B cell (primary cell): ENCODE measurements around the gene PCDHGA3. TPM values are rescaled to one million over a fixed set of nuclear protein-coding genes. Genes with fewer than 3 reads are reported as not detected.
"Not testable (repeated sequence)": the region's sequence is repeated elsewhere in the genome, so short reads cannot be mapped to it uniquely, and the experiment has no call there.

Experiments used
- ATAC-seq: fragments of 200-7000 bp; cut with Tn5 transposase; one replicate; pipeline ENCODE4 v1.10.0; 2021; ENCODE audit warnings: low read depth, mild to moderate bottlenecking, moderate number of reproducible peaks, moderate library complexity
- CTCF ChIA-PET: fragments of 350-600 bp; sonication (Branson Sonifier 250); formaldehyde crosslinking; loops from one replicate; lab custom pipeline; 2021; ENCODE audit warnings: antibody characterized with exemption, inconsistent platforms; lab: Charles Lee
- POLR2A ChIA-PET: fragments of 350-600 bp; sonication (Branson Sonifier 250); formaldehyde crosslinking; loops from one replicate; lab custom pipeline; 2021; ENCODE audit warnings: antibody characterized with exemption; lab: Charles Lee
- DNase-seq: peaks from one replicate; pipeline ENCODE4 v3.0.0; 2013
- H2AFZ ChIP-seq: 2 replicates; pipeline ENCODE4 v1.6.1; 2012; ENCODE audit warnings: mild to moderate bottlenecking, low read depth, low read length; ENCODE audit not compliant: insufficient read depth, poor library complexity, severe bottlenecking
- H3K27ac ChIP-seq, 2 donors: 1 replicate in 1 of 2; 2 replicates in 1 of 2; pipeline ENCODE4 v1.5.1; 2012 to 2013; ENCODE audit warnings: low read length in 2 of 2, mild to moderate bottlenecking in 2 of 2, moderate library complexity in 1 of 2
- H3K27me3 ChIP-seq, 4 experiments: fragments of 200-600 bp in 1 of 4; sonication (generic) in 1 of 4; replicated peaks in 1 of 4; 1 replicate in 2 of 4; 2 replicates in 2 of 4; pipeline versions ENCODE4 v1.6.1 to v1.7.0; 2013 to 2016; ENCODE audit warnings: low read length in 3 of 4, mild to moderate bottlenecking in 2 of 4, mixed read lengths in 1 of 4, moderate library complexity in 1 of 4; ENCODE audit not compliant: insufficient read depth in 4 of 4, control insufficient read depth in 3 of 4; ENCODE audit errors: control extremely low read depth in 1 of 4
- H3K36me3 ChIP-seq, 2 experiments: replicated peaks in 1 of 2; 1 replicate in 1 of 2; 2 replicates in 1 of 2; pipeline versions ENCODE4 v1.6.1 to v1.7.1; 2013; ENCODE audit warnings: low read length in 1 of 2; ENCODE audit not compliant: insufficient read depth in 2 of 2, control insufficient read depth in 1 of 2; ENCODE audit errors: control extremely low read depth in 1 of 2, extremely low read depth in 1 of 2
- H3K4me1 ChIP-seq, 2 donors: fragments of 200-600 bp in 1 of 2; sonication (generic) in 1 of 2; 1 replicate in 1 of 2; 2 replicates in 1 of 2; pipeline versions ENCODE4 v1.5.1 to v1.6.1; 2013 to 2017; ENCODE audit warnings: low read length in 2 of 2; ENCODE audit not compliant: control insufficient read depth in 2 of 2, insufficient read depth in 2 of 2
- H3K4me2 ChIP-seq: replicated peaks from 2 replicates; pipeline ENCODE3; 2012; ENCODE audit warnings: mild to moderate bottlenecking, low read depth, low read length; ENCODE audit not compliant: poor library complexity, severe bottlenecking
- H3K4me3 ChIP-seq, 5 experiments: fragments of 200-600 bp in 1 of 5; sonication (generic) in 1 of 5; 1 replicate in 3 of 5; 2 replicates in 2 of 5; pipeline versions ENCODE4 v1.5.1 to v1.7.0; 2011 to 2016; ENCODE audit warnings: low read length in 4 of 5, mild to moderate bottlenecking in 4 of 5, low read depth in 2 of 5, control low read depth in 1 of 5, moderate library complexity in 1 of 5; ENCODE audit not compliant: insufficient read depth in 1 of 5; ENCODE audit errors: control extremely low read depth in 1 of 5, extremely low read depth in 1 of 5
- H3K79me2 ChIP-seq: fragments of 200-600 bp; sonication (generic); one replicate; pipeline ENCODE4 v1.6.0; 2016; ENCODE audit warnings: low read length; ENCODE audit not compliant: control insufficient read depth, insufficient read depth
- H3K9ac ChIP-seq: fragments of 200-600 bp; sonication (generic); 2 replicates; pipeline ENCODE4 v1.6.1; 2017; ENCODE audit warnings: mild to moderate bottlenecking, low read length, moderate library complexity
- H3K9me3 ChIP-seq, 3 donors: one replicate each; pipeline versions ENCODE4 v1.6.1 to v1.7.1; 2013; ENCODE audit warnings: low read length in 2 of 3; ENCODE audit not compliant: control insufficient read depth in 2 of 3, insufficient read depth in 1 of 3; ENCODE audit errors: control extremely low read depth in 1 of 3
- H4K20me1 ChIP-seq: 2 replicates; pipeline ENCODE4 v1.6.0; 2012; ENCODE audit warnings: mild to moderate bottlenecking, low read length; ENCODE audit not compliant: insufficient read depth, control insufficient read depth, poor library complexity, severe bottlenecking
- H3K27ac Mint-ChIP-seq: one replicate; pipeline ENCODE4 v1.8.0; 2021; ENCODE audit warnings: mixed read lengths
- H3K27me3 Mint-ChIP-seq: one replicate; pipeline ENCODE4 v1.8.0; 2021; ENCODE audit warnings: mixed read lengths
- H3K4me1 Mint-ChIP-seq: one replicate; pipeline ENCODE4 v1.8.0; 2021; ENCODE audit warnings: mixed read lengths
- H3K4me3 Mint-ChIP-seq: one replicate; pipeline ENCODE4 v1.8.0; 2021; ENCODE audit warnings: mixed read lengths
- H3K9me3 Mint-ChIP-seq: one replicate; pipeline ENCODE4 v1.8.0; 2022; ENCODE audit warnings: mixed read lengths; ENCODE audit not compliant: insufficient read depth
- EZH2 ChIP-seq: IDR thresholded peaks from 2 replicates; pipeline ENCODE4 v1.6.1; 2012; ENCODE audit warnings: borderline replicate concordance, low read depth, mild to moderate bottlenecking, moderate library complexity, low read length; ENCODE audit not compliant: insufficient read depth, poor library complexity, severe bottlenecking
- WGBS: methylation state at CpG from one replicate; pipeline ENCODE4 v1.1.5; 2013; ENCODE audit warnings: missing lambda C conversion rate; ENCODE audit not compliant: insufficient coverage; 5-methylcytosine and 5-hydroxymethylcytosine counted together
- intact Hi-C: fragments of 100-400 bp; cut with micrococcal nuclease; formaldehyde crosslinking; loops from one replicate; pipeline ENCODE4 v1.10.0; 2022
- polyA plus RNA-seq: library from polyadenylated mRNA; depleted of rRNA; stranded (reverse); fragments of >200 nt; gene quantifications from 2 replicates; pipeline ENCODE4 v1.2.3, GENCODE V29; 2012
- total RNA-seq, 2 donors: library from RNA; stranded (reverse); fragments of 120-200 nt in 1 of 2; gene quantifications; 1 replicate in 1 of 2; 2 replicates in 1 of 2; pipeline versions ENCODE4 v1.2.3 to v1.2.4, GENCODE V29; 2013 to 2022
- TF ChIP-seq, protein P1 (sequence below): fragments of 200-600 bp; IDR thresholded peaks from one replicate; pipeline ENCODE4 v1.8.0; 2022; ENCODE audit warnings: antibody characterized with exemption, mild to moderate bottlenecking

PCDHGA3 gene
- total and polyA plus RNA-seq, 2 donors (not counting 1 experiment from before 2014, with no cell fraction given): 0.10 to 0.32 TPM

DNA sequence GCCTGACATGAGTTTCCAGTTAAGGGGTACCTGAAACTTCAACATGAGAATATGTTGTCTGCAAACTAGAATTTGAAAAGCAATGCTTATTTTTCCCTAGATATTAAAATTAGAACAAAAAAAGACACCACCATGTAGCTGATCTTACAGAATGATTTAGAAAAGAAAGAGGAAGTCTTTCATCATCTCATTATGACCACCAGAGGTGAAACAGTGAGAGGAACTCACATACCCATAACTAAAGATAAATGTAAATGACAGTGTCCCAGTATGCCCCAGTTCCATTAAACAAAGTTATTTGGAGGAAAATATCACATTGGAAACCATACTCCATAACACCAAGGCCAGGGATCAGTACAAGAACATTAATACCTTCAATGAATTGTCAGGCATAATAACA is 29.9 kb upstream of the PCDHGA3 start:
- Histone ChIP-seq H4K20me1 (no peaks in the 10 kb centered on the region), H3K9me3 (peaks cover 30 to 78% (median 42%) of the 10 kb centered on the region in 3 donors), H3K4me2 (no peak overlapping the region), H3K9ac (no peak overlapping the region), H2AFZ (no peak overlapping the region), H3K79me2 (peaks cover 41% of the 10 kb centered on the region), H3K27ac (no peak overlapping the region), H3K27me3 (no peaks in the 10 kb centered on the region), H3K4me1 (peaks cover 0 to 3% of the 10 kb centered on the region in 2 donors), H3K4me3 (no peak overlapping the region), H3K36me3 (peaks cover 3 to 12% of the 10 kb centered on the region in 2 experiments)
- TF ChIP-seq EZH2: no peak
- TF ChIP-seq, protein P1, sequence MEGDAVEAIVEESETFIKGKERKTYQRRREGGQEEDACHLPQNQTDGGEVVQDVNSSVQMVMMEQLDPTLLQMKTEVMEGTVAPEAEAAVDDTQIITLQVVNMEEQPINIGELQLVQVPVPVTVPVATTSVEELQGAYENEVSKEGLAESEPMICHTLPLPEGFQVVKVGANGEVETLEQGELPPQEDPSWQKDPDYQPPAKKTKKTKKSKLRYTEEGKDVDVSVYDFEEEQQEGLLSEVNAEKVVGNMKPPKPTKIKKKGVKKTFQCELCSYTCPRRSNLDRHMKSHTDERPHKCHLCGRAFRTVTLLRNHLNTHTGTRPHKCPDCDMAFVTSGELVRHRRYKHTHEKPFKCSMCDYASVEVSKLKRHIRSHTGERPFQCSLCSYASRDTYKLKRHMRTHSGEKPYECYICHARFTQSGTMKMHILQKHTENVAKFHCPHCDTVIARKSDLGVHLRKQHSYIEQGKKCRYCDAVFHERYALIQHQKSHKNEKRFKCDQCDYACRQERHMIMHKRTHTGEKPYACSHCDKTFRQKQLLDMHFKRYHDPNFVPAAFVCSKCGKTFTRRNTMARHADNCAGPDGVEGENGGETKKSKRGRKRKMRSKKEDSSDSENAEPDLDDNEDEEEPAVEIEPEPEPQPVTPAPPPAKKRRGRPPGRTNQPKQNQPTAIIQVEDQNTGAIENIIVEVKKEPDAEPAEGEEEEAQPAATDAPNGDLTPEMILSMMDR: no peak
- Mint-ChIP-seq H3K9me3 (peaks cover 25% of the 10 kb centered on the region), H3K27me3 (no peaks in the 10 kb centered on the region), H3K4me3 (no peak overlapping the region), H3K4me1 (peaks cover 14% of the 10 kb centered on the region), H3K27ac (no peak overlapping the region)
- intact Hi-C loops: no loop called here
- DNase-seq: no peak
- ChIA-PET CTCF (no interaction called here), POLR2A (no interaction called here)
- no peak for ATAC-seq

DNA sequence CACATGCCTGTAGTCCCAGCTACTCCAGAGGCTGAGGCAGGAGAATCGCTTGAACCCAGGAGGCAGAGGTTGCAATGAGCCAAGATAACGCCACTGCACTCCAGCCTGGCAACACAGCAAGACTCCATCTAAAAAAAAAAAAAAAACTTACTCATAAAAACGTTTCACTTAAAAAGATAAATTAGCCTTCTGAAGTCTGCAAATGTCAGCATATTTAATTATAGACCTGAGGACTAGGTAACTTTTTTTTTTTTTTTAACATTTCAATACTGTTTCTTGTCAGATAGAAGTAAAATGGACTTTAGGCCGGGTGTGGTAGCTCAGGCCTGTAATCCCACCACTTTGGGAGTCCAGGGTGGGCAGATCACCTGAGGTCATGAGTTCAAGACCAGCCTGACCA is 26.7 kb upstream of the PCDHGA3 start:
- WGBS: 100% methylated on average over 1 of the region's 4 CpGs
- H3K4me3 ChIP-seq, ATAC-seq, intact Hi-C loops, H4K20me1 ChIP-seq, H2AFZ ChIP-seq, H3K27me3 ChIP-seq, H3K4me2 ChIP-seq, H3K27ac ChIP-seq, POLR2A ChIA-PET, H3K27me3 Mint-ChIP-seq, H3K27ac Mint-ChIP-seq, H3K9ac ChIP-seq, H3K4me3 Mint-ChIP-seq, DNase-seq: not testable (repeated sequence)
- H3K79me2 ChIP-seq: peaks cover 49% of the 10 kb centered on the region
- peaks cover 31 to 84% (median 61%) of the 10 kb centered on the region in 3 donors for H3K9me3 ChIP-seq
- Mint-ChIP-seq H3K4me1 (peaks cover 35% of the 10 kb centered on the region), H3K9me3 (peaks cover 29% of the 10 kb centered on the region)
- peaks cover 17 to 20% of the 10 kb centered on the region in 2 donors for H3K4me1 ChIP-seq
- CTCF ChIA-PET: interaction anchor here (1.6 to 2.0 kb wide), 2 partner anchors 10 to 247 kb away, joined by 3 to 5 read pairs; no protein-coding TSS in a partner anchor
- H3K36me3 ChIP-seq: peaks cover 12 to 19% of the 10 kb centered on the region in 2 experiments
